Astrocyte of the spinal cord (primary cell): ENCODE results near the gene CDADC1.

ENCODE experiments used
- DNase-seq: peaks from one replicate; pipeline ENCODE4 v3.0.0; 2011; ENCODE audit warnings: low read depth, low spot score
- H3K4me3 ChIP-seq: 2 replicates; pipeline ENCODE4 v1.5.1; 2011; ENCODE audit warnings: low read depth, mild to moderate bottlenecking, low read length, moderate library complexity
- in situ Hi-C: cut with HindIII; loops from 2 replicates; pipeline ENCODE4 v1.10.0; 2017; ENCODE audit warnings: low sequenced_read_pairs
- TF ChIP-seq, protein P1 (sequence below): IDR thresholded peaks from 2 replicates; pipeline ENCODE4 v1.5.1; 2012; ENCODE audit warnings: low read depth, mild to moderate bottlenecking, low read length, inconsistent platforms

The CDADC1 gene

DNA sequence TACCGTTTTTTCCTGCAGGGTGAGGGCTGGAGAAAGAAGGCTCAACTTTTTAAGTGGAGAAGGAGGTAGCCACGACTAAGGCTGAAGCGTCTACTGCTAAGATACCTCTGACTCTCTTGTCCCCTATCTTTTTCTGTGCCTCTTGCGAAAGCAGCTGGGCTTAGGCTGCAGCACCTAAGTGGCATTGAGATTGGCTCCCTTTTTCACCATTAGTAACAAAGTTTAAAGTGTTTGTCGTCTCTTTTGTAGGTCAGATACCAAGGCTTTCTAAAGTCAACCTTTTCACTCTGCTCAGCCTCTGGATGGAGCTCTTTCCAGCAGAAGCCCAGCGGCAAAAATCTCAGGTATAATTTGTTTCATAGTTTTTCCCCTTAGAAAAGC lies 887 bp downstream of the CDADC1 start:
- in situ Hi-C loops: no loop called here
- peak overlapping the region; percentile 97 for H3K4me3 ChIP-seq
- peak; percentile 25 for DNase-seq
- TF ChIP-seq, protein P1, sequence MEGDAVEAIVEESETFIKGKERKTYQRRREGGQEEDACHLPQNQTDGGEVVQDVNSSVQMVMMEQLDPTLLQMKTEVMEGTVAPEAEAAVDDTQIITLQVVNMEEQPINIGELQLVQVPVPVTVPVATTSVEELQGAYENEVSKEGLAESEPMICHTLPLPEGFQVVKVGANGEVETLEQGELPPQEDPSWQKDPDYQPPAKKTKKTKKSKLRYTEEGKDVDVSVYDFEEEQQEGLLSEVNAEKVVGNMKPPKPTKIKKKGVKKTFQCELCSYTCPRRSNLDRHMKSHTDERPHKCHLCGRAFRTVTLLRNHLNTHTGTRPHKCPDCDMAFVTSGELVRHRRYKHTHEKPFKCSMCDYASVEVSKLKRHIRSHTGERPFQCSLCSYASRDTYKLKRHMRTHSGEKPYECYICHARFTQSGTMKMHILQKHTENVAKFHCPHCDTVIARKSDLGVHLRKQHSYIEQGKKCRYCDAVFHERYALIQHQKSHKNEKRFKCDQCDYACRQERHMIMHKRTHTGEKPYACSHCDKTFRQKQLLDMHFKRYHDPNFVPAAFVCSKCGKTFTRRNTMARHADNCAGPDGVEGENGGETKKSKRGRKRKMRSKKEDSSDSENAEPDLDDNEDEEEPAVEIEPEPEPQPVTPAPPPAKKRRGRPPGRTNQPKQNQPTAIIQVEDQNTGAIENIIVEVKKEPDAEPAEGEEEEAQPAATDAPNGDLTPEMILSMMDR: peak; percentile 35

DNA sequence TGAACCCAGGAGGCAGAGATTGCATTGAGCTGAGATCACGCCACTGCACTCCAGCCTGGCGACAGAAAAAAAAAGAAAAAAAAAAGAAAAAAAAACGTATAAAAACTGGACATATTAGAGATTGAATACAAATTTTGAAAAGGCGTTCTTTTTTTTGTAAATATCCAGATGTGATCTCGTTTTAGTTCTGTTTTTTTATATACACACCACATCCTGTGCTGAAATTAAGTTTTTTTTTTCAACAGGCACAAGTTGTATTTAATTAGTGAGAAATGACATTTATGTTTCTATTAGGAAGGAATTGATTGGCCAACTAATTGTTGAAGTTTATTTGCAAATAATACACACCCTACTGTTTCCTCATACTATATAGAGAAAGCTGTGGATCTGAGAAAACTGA lies 3.6 kb downstream of the CDADC1 start:
- H3K4me3 ChIP-seq: no peak overlapping the region
- no peak for DNase-seq
- in situ Hi-C loops: no loop called here
- TF ChIP-seq, protein P1: no peak

DNA sequence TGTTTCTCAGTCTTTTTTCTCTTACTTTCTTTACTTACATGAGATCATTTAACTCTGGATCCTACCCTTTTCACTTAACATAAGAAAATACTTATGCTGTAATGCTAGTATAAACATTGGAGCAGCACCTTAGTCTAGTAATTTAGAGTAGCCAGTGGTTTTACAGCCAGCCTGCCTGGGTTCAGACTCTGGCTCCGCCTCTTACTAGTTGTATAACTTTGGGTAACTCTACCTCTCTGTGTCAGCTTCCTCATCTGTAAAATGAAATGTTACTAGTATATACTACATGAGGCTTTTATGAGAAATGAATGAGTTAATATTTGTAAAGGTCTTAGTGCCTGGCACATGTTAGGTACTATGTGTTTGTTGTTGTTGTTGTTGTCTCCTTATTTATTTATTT lies 5.6 kb downstream of the CDADC1 start:
- H3K4me3 ChIP-seq: no peak overlapping the region
- no peak for DNase-seq
- TF ChIP-seq, protein P1: no peak
- in situ Hi-C loops: no loop called here

GRCh38 chr13:49254007-49254406 lies 6.3 kb downstream of the CDADC1 start:
- no peak for DNase-seq
- H3K4me3 ChIP-seq: no peak overlapping the region
- in situ Hi-C loops: no loop called here
- TF ChIP-seq, protein P1: no peak

DNA sequence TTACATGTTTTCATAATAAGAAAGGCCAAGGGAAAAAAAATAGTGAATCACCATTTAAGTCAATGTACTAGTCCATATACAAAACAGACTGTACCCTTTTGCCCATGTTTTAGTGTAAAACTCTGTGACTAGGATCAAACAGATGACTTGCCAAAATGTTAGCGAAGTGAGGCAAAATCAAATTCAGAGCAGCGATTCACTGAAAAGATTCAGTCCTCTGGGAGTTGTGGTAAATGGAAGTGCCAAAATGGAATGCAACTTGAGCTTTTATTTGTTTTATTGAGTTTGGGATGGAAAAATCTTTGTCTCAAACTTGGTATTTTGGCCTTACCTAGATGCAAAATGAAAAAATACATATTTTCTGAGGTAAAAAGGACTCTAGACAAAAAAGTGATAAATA lies 9.1 kb downstream of the CDADC1 start:
- no peak overlapping the region for H3K4me3 ChIP-seq
- in situ Hi-C loops: no loop called here
- peak; percentile 15 for DNase-seq
- TF ChIP-seq, protein P1: no peak

GRCh38 chr13:49258089-49258796 lies 10.5 kb downstream of the CDADC1 start:
- DNase-seq: no peak
- in situ Hi-C loops: no loop called here
- TF ChIP-seq, protein P1: no peak
- H3K4me3 ChIP-seq: no peak overlapping the region
